Endothelial cell of hepatic sinusoid (primary cell): Measurements from ENCODE around the gene PDE1C.

Experiments used
- in situ Hi-C: cut with HindIII; loops from 2 replicates; pipeline ENCODE4 v1.10.0; 2017; ENCODE audit warnings: low sequenced_read_pairs

PDE1C gene

GRCh38 chr7:31734456-31734855 lies 335.8 kb downstream of the PDE1C start:
- in situ Hi-C loops = no loop called here

GRCh38 chr7:31729195-31729804 lies 340.9 kb downstream of the PDE1C start:
- in situ Hi-C loops = no loop called here

- in situ Hi-C loops = no loop called here
Observed at GRCh38 chr7:31724696-31725095, 345.5 kb downstream of the PDE1C start.

DNA sequence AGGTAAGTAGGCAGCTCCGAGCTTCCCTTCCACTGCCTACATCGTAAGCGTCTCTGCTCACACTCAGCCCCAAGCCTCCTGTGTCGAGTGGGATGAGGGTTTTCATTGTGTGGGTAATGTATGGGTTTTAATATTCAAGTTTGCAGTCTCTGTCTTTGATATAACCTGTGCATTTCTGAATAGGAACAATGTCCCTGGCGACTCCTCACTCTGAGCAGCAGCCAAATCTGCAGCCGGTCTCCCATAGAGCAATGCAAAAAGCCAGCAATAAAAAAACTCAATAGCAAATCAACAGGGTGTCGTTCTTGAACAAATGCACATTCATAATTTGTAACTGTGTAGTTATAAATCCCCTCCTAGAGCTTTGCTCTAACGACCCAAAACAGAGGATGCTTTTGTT lies 349.8 kb downstream of the PDE1C start:
- in situ Hi-C loops = no loop called here

DNA sequence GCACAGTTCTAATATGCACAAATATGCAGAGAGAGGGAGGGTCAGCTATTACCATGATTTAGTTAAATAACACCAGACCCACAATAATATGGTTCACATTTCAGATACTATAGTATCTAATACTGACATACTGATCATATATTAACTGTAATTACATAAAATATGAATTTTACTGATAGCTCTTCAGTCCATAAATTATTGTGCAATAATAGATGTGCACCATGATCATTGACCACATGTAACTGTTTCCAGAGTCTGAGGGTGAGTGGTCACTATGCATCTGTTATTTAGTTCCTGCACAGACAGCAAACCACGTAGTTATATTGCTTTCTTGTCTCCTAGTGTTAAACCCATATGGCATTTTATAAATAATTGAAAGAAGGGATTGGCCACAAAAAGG lies 353.9 kb downstream of the PDE1C start:
- in situ Hi-C loops = no loop called here

DNA sequence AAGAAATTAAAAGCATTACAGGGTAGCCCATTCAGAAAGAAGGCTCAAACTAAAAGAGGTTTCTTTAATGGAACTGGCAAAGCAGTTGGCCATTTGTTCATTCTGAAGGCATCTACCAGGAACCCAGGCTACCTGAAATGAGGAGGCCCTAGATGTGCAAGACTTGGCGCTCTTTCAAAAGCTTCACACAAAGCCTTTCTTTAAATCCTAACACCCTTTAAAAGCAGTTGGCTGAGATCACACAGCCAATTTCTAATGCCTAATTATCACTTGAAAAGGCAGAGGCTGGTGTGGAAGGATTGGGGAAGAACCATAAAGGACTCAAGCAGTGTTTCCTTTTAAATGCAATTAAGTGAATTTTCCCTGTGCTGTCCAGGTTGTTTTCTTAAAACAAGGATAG lies 360.0 kb downstream of the PDE1C start:
- in situ Hi-C loops = no loop called here

DNA sequence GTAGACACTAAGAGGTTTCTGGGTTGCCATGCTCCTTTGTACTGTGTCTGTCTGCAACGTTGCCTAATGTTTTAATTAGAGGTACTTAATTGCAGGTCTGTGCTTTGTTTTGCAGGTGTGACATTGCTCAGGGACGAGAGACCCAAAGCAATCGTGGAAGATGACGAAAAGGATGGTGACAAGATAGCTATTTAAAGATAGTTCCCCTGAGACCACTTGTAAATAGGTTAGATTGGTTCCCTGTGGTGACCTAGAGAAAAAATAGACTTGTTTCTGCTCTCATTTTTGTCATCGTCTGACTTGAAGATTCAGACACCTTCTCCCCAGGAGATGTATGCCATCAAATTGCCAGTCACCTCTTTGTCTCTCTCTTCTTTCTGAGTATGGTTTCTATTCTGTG lies 363.1 kb downstream of the PDE1C start:
- in situ Hi-C loops = no loop called here

DNA sequence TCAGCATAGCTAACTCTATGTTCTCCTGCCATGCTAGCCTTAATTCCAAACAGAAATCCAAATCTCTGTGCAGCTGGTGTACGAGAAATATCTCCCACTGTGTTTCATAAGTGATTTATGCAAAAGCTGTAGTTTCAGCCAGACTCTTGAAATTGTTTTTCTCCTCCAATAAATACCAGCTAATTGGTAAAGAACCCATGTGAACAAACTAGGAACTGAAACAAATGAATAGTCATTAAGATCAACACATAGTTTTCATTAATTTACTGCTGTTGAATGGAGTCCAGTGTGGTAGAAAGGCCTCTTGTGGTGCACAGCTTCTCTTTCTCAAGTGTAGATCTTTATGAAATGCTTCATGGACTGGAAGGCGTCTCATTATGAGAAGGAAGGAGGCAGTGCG lies 364.8 kb downstream of the PDE1C start:
- in situ Hi-C loops = no loop called here

DNA sequence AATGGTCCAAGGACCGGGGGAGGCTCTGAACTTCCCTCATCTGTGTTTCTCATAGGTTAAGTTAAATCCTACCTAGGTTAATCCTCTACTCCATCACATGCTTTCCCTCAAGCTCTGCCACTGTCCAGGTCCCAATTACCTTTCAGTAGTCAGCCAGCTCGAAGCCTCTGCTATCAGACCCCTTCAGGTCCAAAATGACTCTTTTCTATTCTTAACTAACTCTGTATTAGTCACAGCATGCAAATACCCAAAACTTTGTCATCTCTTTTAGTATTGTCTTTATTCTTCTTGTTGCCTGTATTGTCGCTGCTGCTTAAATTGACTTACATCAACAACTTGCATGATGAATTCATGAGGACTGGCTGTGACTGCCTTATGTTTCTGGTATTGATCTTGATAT lies 367.9 kb downstream of the PDE1C start:
- in situ Hi-C loops = no loop called here
